HepG2 (cell line): ENCODE measurements around the gene EXOC6B. TPM values are rescaled to one million over a fixed set of nuclear protein-coding genes. Genes with fewer than 3 reads are reported as not detected.
A peak's percentile ranks its signal among the peaks of the same experiment; 100 is the strongest.

Experiments
- AGO2 ChIP-seq: fragments of 200-400 bp; formaldehyde crosslinking; optimal IDR thresholded peaks from 2 replicates; pipeline ENCODE3; 2017; ENCODE audit warnings: mild to moderate bottlenecking, low read depth, low read length, moderate library complexity
- BCL6 ChIP-seq: IDR thresholded peaks from 2 replicates; pipeline ENCODE4 v1.6.1; 2016; ENCODE audit warnings: missing genetic modification reagents, missing compliant biosample characterization
- CBFB ChIP-seq: sonication (generic); formaldehyde crosslinking; IDR thresholded peaks from 2 replicates; pipeline ENCODE4 v1.4.0; 2020; ENCODE audit warnings: missing genetic modification reagents
- CCAR2 ChIP-seq: fragments of 200-400 bp; formaldehyde crosslinking; optimal IDR thresholded peaks from 2 replicates; pipeline ENCODE3; 2018; ENCODE audit warnings: low read depth, mild to moderate bottlenecking, low read length, moderate library complexity
- FOSL1 ChIP-seq: sonication (generic); formaldehyde crosslinking; IDR thresholded peaks from 2 replicates; pipeline ENCODE4 v1.9.0; 2021; ENCODE audit warnings: missing genetic modification reagents, borderline replicate concordance
- GFI1 ChIP-seq: sonication (generic); formaldehyde crosslinking; IDR thresholded peaks from 2 replicates; pipeline ENCODE4 v1.5.0; 2020; ENCODE audit warnings: missing genetic modification reagents, mild to moderate bottlenecking, borderline replicate concordance
- HNRNPK ChIP-seq: fragments of 200-400 bp; formaldehyde crosslinking; IDR thresholded peaks from 2 replicates; pipeline ENCODE4 v1.6.1; 2018; ENCODE audit warnings: low read length, low read depth, moderate library complexity, mild to moderate bottlenecking; ENCODE audit not compliant: poor library complexity, severe bottlenecking
- KMT2A ChIP-seq: sonication (generic); formaldehyde crosslinking; IDR thresholded peaks from 2 replicates; pipeline ENCODE4 v1.4.0; 2020; ENCODE audit warnings: missing genetic modification reagents
- NCOA2 ChIP-seq: sonication (generic); formaldehyde crosslinking; IDR thresholded peaks from 2 replicates; pipeline ENCODE4 v1.8.0; 2022; ENCODE audit warnings: inconsistent platforms
- NCOA5 ChIP-seq: sonication (generic); formaldehyde crosslinking; IDR thresholded peaks from 2 replicates; pipeline ENCODE4 v1.4.0; 2020; ENCODE audit warnings: missing genetic modification reagents
- SRF ChIP-seq: IDR thresholded peaks from 2 replicates; pipeline ENCODE4 v1.6.1; 2011; ENCODE audit warnings: mild to moderate bottlenecking, low read depth, low read length, moderate library complexity
- TP53 ChIP-seq: sonication (generic); formaldehyde crosslinking; conservative IDR thresholded peaks from 2 replicates; pipeline ENCODE4 v1.4.0; 2020; ENCODE audit warnings: missing genetic modification reagents
- ZFP36L2 ChIP-seq: sonication (generic); formaldehyde crosslinking; IDR thresholded peaks from 2 replicates; pipeline ENCODE4 v1.4.0; 2020; ENCODE audit warnings: missing genetic modification reagents
- ZMYM2 ChIP-seq: sonication (generic); formaldehyde crosslinking; IDR thresholded peaks from 2 replicates; pipeline ENCODE4 v1.8.0; 2022; ENCODE audit warnings: mild to moderate bottlenecking, missing genetic modification reagents
- ZNF543 ChIP-seq: sonication (generic); formaldehyde crosslinking; IDR thresholded peaks from 2 replicates; pipeline ENCODE4 v1.4.0; 2020; ENCODE audit warnings: mild to moderate bottlenecking, missing genetic modification reagents
- ZNF720 ChIP-seq: sonication (generic); formaldehyde crosslinking; IDR thresholded peaks from 2 replicates; pipeline ENCODE4 v1.4.0; 2020; ENCODE audit warnings: missing genetic modification reagents
- polyA plus RNA-seq, 8 experiments: library from polyadenylated mRNA; depleted of rRNA in 3 of 8; stranded (reverse) in 7 of 8; unstranded in 1 of 8; fragments of >200 nt; fragmentation: Illumina TruSeq in 4 of 8; extraction: Trizol in 4 of 8; gene quantifications; 2 replicates each; pipeline versions ENCODE4 v1.2.1 to v1.2.3, GENCODE V29; 2011 to 2016; ENCODE audit warnings: low read depth in 4 of 8, missing spikeins in 1 of 8, mixed read lengths in 1 of 8; ENCODE audit not compliant: insufficient read depth in 1 of 8
- total RNA-seq, 5 experiments: library from RNA; depleted of rRNA; stranded (reverse); fragments of >200 nt; fragmentation: Illumina TruSeq; extraction: Trizol; gene quantifications; 2 replicates each; pipeline ENCODE4 v1.2.3, GENCODE V29; 2016; ENCODE audit warnings: low read depth in 1 of 5
- TF ChIP-seq, protein P1 (sequence below): sonication (generic); formaldehyde crosslinking; IDR thresholded peaks from 2 replicates; pipeline ENCODE4 v1.4.0; 2020; ENCODE audit warnings: missing genetic modification reagents
- TF ChIP-seq, protein P2 (sequence below), 2 experiments: sonication (generic) in 1 of 2; formaldehyde crosslinking in 1 of 2; IDR thresholded peaks; 2 replicates each; pipeline versions ENCODE4 v1.4.0 to v1.6.1; 2018 to 2020; ENCODE audit warnings: missing genetic modification reagents in 2 of 2, borderline replicate concordance in 1 of 2, low read depth in 1 of 2, mild to moderate bottlenecking in 1 of 2, missing biosample characterization in 1 of 2
- TF ChIP-seq, protein P3 (sequence below): IDR thresholded peaks from 2 replicates; pipeline ENCODE4 v1.4.0; 2020; ENCODE audit warnings: mild to moderate bottlenecking, missing genetic modification reagents
- TF ChIP-seq, protein P4 (sequence below): sonication (generic); formaldehyde crosslinking; IDR thresholded peaks from 2 replicates; pipeline ENCODE4 v1.4.0; 2020; ENCODE audit warnings: missing genetic modification reagents, borderline replicate concordance

The EXOC6B gene
- total and polyA plus RNA-seq, 2 of the 13 experiments (the other 11 are each of a cell fraction or from before 2014, with no cell fraction given) = 9.1 to 15.9 TPM

DNA sequence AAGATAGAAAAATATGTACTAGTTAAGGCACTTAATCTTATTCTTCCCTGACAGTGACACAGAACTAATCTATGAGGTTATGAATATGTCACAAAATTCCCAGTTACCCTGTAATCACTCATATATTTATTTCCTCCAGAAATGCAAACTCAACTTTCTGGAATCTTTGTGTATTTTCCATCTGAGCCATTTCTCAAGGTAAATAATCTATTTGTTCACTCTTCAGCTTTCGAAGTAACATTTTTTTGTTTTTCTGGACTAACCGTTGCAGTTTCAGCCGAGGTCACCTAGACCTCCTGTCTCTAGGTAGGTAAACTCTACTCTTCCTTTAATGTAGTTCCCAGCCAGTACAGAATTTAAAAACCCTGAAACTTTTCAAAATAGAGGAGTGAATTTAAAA lies 250.9 kb downstream of the EXOC6B start (continued):
- no peak for TF ChIP-seq GFI1 (CRISPR knock-in tag)
- TF ChIP-seq, protein P1, sequence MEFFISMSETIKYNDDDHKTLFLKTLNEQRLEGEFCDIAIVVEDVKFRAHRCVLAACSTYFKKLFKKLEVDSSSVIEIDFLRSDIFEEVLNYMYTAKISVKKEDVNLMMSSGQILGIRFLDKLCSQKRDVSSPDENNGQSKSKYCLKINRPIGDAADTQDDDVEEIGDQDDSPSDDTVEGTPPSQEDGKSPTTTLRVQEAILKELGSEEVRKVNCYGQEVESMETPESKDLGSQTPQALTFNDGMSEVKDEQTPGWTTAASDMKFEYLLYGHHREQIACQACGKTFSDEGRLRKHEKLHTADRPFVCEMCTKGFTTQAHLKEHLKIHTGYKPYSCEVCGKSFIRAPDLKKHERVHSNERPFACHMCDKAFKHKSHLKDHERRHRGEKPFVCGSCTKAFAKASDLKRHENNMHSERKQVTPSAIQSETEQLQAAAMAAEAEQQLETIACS = no peak
- TF ChIP-seq, protein P2, sequence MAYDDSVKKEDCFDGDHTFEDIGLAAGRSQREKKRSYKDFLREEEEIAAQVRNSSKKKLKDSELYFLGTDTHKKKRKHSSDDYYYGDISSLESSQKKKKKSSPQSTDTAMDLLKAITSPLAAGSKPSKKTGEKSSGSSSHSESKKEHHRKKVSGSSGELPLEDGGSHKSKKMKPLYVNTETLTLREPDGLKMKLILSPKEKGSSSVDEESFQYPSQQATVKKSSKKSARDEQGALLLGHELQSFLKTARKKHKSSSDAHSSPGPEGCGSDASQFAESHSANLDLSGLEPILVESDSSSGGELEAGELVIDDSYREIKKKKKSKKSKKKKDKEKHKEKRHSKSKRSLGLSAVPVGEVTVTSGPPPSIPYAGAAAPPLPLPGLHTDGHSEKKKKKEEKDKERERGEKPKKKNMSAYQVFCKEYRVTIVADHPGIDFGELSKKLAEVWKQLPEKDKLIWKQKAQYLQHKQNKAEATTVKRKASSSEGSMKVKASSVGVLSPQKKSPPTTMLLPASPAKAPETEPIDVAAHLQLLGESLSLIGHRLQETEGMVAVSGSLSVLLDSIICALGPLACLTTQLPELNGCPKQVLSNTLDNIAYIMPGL (CRISPR knock-in tag; IDR thresholded peaks at IDR 0.05; ENCODE audit: borderline replicate concordance in 1 of 2, low read depth in 1 of 2) = no peak
- no peak for TF ChIP-seq HNRNPK
- TF ChIP-seq CBFB (CRISPR knock-in tag) = no peak
- TF ChIP-seq NCOA5 (CRISPR knock-in tag) = no peak
- no peak for TF ChIP-seq AGO2
- TF ChIP-seq NCOA2 (CRISPR knock-in tag) = peak; percentile 22; the same call in 1 of the 2 replicates
- no peak for TF ChIP-seq ZNF720
- TF ChIP-seq, protein P3, sequence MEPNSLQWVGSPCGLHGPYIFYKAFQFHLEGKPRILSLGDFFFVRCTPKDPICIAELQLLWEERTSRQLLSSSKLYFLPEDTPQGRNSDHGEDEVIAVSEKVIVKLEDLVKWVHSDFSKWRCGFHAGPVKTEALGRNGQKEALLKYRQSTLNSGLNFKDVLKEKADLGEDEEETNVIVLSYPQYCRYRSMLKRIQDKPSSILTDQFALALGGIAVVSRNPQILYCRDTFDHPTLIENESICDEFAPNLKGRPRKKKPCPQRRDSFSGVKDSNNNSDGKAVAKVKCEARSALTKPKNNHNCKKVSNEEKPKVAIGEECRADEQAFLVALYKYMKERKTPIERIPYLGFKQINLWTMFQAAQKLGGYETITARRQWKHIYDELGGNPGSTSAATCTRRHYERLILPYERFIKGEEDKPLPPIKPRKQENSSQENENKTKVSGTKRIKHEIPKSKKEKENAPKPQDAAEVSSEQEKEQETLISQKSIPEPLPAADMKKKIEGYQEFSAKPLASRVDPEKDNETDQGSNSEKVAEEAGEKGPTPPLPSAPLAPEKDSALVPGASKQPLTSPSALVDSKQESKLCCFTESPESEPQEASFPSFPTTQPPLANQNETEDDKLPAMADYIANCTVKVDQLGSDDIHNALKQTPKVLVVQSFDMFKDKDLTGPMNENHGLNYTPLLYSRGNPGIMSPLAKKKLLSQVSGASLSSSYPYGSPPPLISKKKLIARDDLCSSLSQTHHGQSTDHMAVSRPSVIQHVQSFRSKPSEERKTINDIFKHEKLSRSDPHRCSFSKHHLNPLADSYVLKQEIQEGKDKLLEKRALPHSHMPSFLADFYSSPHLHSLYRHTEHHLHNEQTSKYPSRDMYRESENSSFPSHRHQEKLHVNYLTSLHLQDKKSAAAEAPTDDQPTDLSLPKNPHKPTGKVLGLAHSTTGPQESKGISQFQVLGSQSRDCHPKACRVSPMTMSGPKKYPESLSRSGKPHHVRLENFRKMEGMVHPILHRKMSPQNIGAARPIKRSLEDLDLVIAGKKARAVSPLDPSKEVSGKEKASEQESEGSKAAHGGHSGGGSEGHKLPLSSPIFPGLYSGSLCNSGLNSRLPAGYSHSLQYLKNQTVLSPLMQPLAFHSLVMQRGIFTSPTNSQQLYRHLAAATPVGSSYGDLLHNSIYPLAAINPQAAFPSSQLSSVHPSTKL (CRISPR knock-in tag) = 0 out of 2 replicates have a peak, but pooled peaks have one; percentile 10
- TF ChIP-seq SRF = no peak
- TF ChIP-seq ZMYM2 (CRISPR knock-in tag) = no peak
- TF ChIP-seq TP53 = no peak
- TF ChIP-seq ZFP36L2 (CRISPR knock-in tag) = no peak
- no peak for TF ChIP-seq FOSL1 (CRISPR knock-in tag)
- TF ChIP-seq, protein P4, sequence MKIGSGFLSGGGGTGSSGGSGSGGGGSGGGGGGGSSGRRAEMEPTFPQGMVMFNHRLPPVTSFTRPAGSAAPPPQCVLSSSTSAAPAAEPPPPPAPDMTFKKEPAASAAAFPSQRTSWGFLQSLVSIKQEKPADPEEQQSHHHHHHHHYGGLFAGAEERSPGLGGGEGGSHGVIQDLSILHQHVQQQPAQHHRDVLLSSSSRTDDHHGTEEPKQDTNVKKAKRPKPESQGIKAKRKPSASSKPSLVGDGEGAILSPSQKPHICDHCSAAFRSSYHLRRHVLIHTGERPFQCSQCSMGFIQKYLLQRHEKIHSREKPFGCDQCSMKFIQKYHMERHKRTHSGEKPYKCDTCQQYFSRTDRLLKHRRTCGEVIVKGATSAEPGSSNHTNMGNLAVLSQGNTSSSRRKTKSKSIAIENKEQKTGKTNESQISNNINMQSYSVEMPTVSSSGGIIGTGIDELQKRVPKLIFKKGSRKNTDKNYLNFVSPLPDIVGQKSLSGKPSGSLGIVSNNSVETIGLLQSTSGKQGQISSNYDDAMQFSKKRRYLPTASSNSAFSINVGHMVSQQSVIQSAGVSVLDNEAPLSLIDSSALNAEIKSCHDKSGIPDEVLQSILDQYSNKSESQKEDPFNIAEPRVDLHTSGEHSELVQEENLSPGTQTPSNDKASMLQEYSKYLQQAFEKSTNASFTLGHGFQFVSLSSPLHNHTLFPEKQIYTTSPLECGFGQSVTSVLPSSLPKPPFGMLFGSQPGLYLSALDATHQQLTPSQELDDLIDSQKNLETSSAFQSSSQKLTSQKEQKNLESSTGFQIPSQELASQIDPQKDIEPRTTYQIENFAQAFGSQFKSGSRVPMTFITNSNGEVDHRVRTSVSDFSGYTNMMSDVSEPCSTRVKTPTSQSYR = no peak
- TF ChIP-seq KMT2A = no peak
- peak; percentile 61 for TF ChIP-seq BCL6 (CRISPR knock-in tag)
- TF ChIP-seq CCAR2 = no peak
- no peak for TF ChIP-seq ZNF543
